Epidermal melanocyte (primary cell): ENCODE data around the gene TMEM53.
"Not testable (repeated sequence)": the region's sequence is repeated elsewhere in the genome, so short reads cannot be mapped to it uniquely, and the experiment has no call there.

Experiments
- DNase-seq: peaks from one replicate; pipeline ENCODE4 v3.0.0; 2011; ENCODE audit warnings: low spot score; ENCODE audit not compliant: insufficient read length

Gene TMEM53

GRCh38 chr1:44674113-44675000 is at the start of gene TMEM53, which contains the start of gene ARMH1:
Gene TMEM53 (minus strand): TSS chr1:44674481. CDS start chr1:44674391, 90 bp downstream.
Gene ARMH1 (plus strand): TSS chr1:44674714. CDS start chr1:44689698, 14,984 bp downstream.
- peak; percentile 94 for DNase-seq

GRCh38 chr1:44723496-44724295 is 49.4 kb upstream of the TMEM53 start:
- DNase-seq: no peak

- DNase-seq: no peak
Measured at GRCh38 chr1:44723064-44723463, 48.8 kb upstream of the TMEM53 start.

GRCh38 chr1:44721485-44722361 is 47.4 kb upstream of the TMEM53 start:
- DNase-seq: no peak

GRCh38 chr1:44720281-44720680 is 46.0 kb upstream of the TMEM53 start:
- DNase-seq: no peak

GRCh38 chr1:44719318-44719717 is 45.0 kb upstream of the TMEM53 start:
- DNase-seq: no peak

- DNase-seq: no peak
Measured at GRCh38 chr1:44718091-44718490, 43.8 kb upstream of the TMEM53 start.

- no peak for DNase-seq
Measured at GRCh38 chr1:44717653-44718052, 43.4 kb upstream of the TMEM53 start.

- no peak for DNase-seq
Measured at GRCh38 chr1:44717156-44717555, 42.9 kb upstream of the TMEM53 start.

GRCh38 chr1:44714944-44715571 is 40.8 kb upstream of the TMEM53 start:
- DNase-seq: peak; percentile 92

GRCh38 chr1:44714532-44714931 is 40.3 kb upstream of the TMEM53 start:
- no peak for DNase-seq

- DNase-seq: no peak
Measured at GRCh38 chr1:44713321-44713781, 39.1 kb upstream of the TMEM53 start.

GRCh38 chr1:44707959-44708831 is 33.9 kb upstream of the TMEM53 start:
- peak; percentile 67 for DNase-seq

GRCh38 chr1:44707112-44707881 is 33.0 kb upstream of the TMEM53 start:
- no peak for DNase-seq

- no peak for DNase-seq
Measured at GRCh38 chr1:44705938-44706337, 31.7 kb upstream of the TMEM53 start.

- no peak for DNase-seq
Measured at GRCh38 chr1:44705470-44705869, 31.2 kb upstream of the TMEM53 start.

GRCh38 chr1:44701141-44701573 is 26.9 kb upstream of the TMEM53 start:
- DNase-seq: no peak

GRCh38 chr1:44700573-44700972 is 26.3 kb upstream of the TMEM53 start:
- no peak for DNase-seq

- DNase-seq: not testable (repeated sequence)
Measured at GRCh38 chr1:44699375-44699774, 25.1 kb upstream of the TMEM53 start.
